Body of pancreas (tissue), 4 donors: ENCODE measurements around the gene DMAC2L. TPM values are rescaled to one million over a fixed set of nuclear protein-coding genes. Genes with fewer than 3 reads are reported as not detected.

Experiments
- ATAC-seq: fragments of 150-250 bp; one replicate; pipeline ENCODE4 v1.9.1; 2016
- DNase-seq, 4 donors: peaks; one replicate each; pipeline ENCODE4 v3.0.0-alpha.2; 2019
- H3K27ac ChIP-seq, 4 donors: fragments of 200-600 bp; sonication (generic); 1 replicate in 3 of 4; 2 replicates in 1 of 4; pipeline versions ENCODE4 v1.5.1 to v1.6.1; 2016 to 2019; ENCODE audit warnings: mild to moderate bottlenecking in 1 of 4, mixed read lengths in 1 of 4, moderate library complexity in 1 of 4
- H3K27me3 ChIP-seq, 2 donors: fragments of 200-600 bp; sonication (generic); one replicate each; pipeline ENCODE4 v1.6.0; 2016; ENCODE audit warnings: mild to moderate bottlenecking in 1 of 2
- H3K36me3 ChIP-seq, 2 donors: fragments of 200-600 bp; sonication (generic); replicated peaks in 1 of 2; 2 replicates each; pipeline ENCODE4 v1.5.1; 2016; ENCODE audit warnings: low read depth in 2 of 2; ENCODE audit not compliant: insufficient read depth in 1 of 2
- H3K4me1 ChIP-seq: fragments of 200-600 bp; sonication (generic); one replicate; pipeline ENCODE4 v1.6.0; 2016
- H3K4me3 ChIP-seq, 2 donors: fragments of 200-600 bp; sonication (generic); 1 replicate in 1 of 2; 2 replicates in 1 of 2; pipeline ENCODE4 v1.5.1; 2016 to 2019
- H3K9me3 ChIP-seq, 3 donors: fragments of 200-600 bp; sonication (generic); 1 replicate in 2 of 3; 2 replicates in 1 of 3; pipeline ENCODE4 v1.5.1; 2016
- CTCF ChIP-seq, 7 experiments: fragments of 450-650 bp in 4 of 7; fragments of 200-600 bp in 3 of 7; sonication (generic) in 3 of 7; IDR thresholded peaks; one replicate each; pipeline ENCODE4 v1.5.1; 2016 to 2019; ENCODE audit warnings: antibody characterized with exemption in 7 of 7
- POLR2A ChIP-seq, 3 donors: fragments of 450-650 bp; IDR thresholded peaks; one replicate each; pipeline ENCODE4 v1.6.1; 2016; ENCODE audit warnings: antibody characterized with exemption in 3 of 3, mild to moderate bottlenecking in 2 of 3
- WGBS, 2 donors: methylation state at CpG; one replicate each; pipeline ENCODE4 v1.1.5; 2017; 5-methylcytosine and 5-hydroxymethylcytosine counted together
- intact Hi-C: fragments of 100-400 bp; cut with DNase I; formaldehyde crosslinking; loops from one replicate; pipeline ENCODE4 v1.15.1; 2023
- total RNA-seq, 2 donors: library from RNA; depleted of rRNA; stranded (reverse); fragments of >200 nt; gene quantifications; one replicate each; pipeline ENCODE4 v1.1.0, GENCODE V29; 2016

Gene DMAC2L
- total RNA-seq, 2 donors from 2014 or later: 2.6 to 3.9 TPM

GRCh38 chr14:50270932-50271331, 41.2 kb upstream of the DMAC2L start:
- Histone ChIP-seq H3K27me3 (no peaks in the 10 kb centered on the region), H3K9me3 (no peaks in the 10 kb centered on the region), H3K4me1 (no peaks in the 10 kb centered on the region), H3K27ac (no peak overlapping the region), H3K4me3 (no peak overlapping the region), H3K36me3 (no peaks in the 10 kb centered on the region)
- ATAC-seq (no peak), DNase-seq (no peak)
- WGBS, 2 donors: 88% methylated on average over 6 of the region's 6 CpGs
- no peak for TF ChIP-seq CTCF (IDR thresholded peaks at IDR 0.05)
- no peak for TF ChIP-seq POLR2A (IDR thresholded peaks at IDR 0.05)
- intact Hi-C loops: no loop called here

GRCh38 chr14:50272498-50272897, 39.6 kb upstream of the DMAC2L start:
- Histone ChIP-seq H3K27ac (no peak overlapping the region), H3K4me1 (no peaks in the 10 kb centered on the region), H3K9me3 (no peaks in the 10 kb centered on the region), H3K4me3 (no peak overlapping the region), H3K27me3 (no peaks in the 10 kb centered on the region), H3K36me3 (no peaks in the 10 kb centered on the region)
- DNase-seq: no peak
- 67 to 100% methylated on average over 1 of the region's 1 CpG for WGBS, 2 donors
- no peak for TF ChIP-seq POLR2A (IDR thresholded peaks at IDR 0.05)
- TF ChIP-seq CTCF (IDR thresholded peaks at IDR 0.05): no peak
- no peak for ATAC-seq
- intact Hi-C loops: no loop called here

- intact Hi-C loops: loop anchor here (10.0 kb wide), 1 partner anchor 141 kb away; no protein-coding TSS in a partner anchor
- TF ChIP-seq CTCF (IDR thresholded peaks at IDR 0.05) (no peak), POLR2A (IDR thresholded peaks at IDR 0.05) (no peak)
- ATAC-seq: no peak
Observed at GRCh38 chr14:50285861-50286260, 26.3 kb upstream of the DMAC2L start.

GRCh38 chr14:50288146-50288545, 24.0 kb upstream of the DMAC2L start:
- Histone ChIP-seq H3K9me3 (no peaks in the 10 kb centered on the region), H3K4me3 (no peak overlapping the region), H3K36me3 (no peaks in the 10 kb centered on the region), H3K4me1 (no peaks in the 10 kb centered on the region), H3K27me3 (no peaks in the 10 kb centered on the region), H3K27ac (no peak overlapping the region)
- ATAC-seq (no peak), DNase-seq (no peak)
- intact Hi-C loops: loop anchor here (10.0 kb wide), 1 partner anchor 143 kb away; no protein-coding TSS in a partner anchor
- WGBS, 2 donors: 96 to 98% methylated on average over 5 of the region's 5 CpGs
- TF ChIP-seq CTCF (IDR thresholded peaks at IDR 0.05) (no peak), POLR2A (IDR thresholded peaks at IDR 0.05) (no peak)

More at GRCh38 chr14:50285861-50286260, 26.3 kb upstream of the DMAC2L start:
- no peak for DNase-seq
- H3K27ac ChIP-seq: no peak overlapping the region
- H3K4me3 ChIP-seq: no peak overlapping the region
- no peaks in the 10 kb centered on the region for H3K36me3 ChIP-seq
- no peaks in the 10 kb centered on the region for H3K4me1 ChIP-seq
- no peaks in the 10 kb centered on the region for H3K9me3 ChIP-seq
- no peaks in the 10 kb centered on the region for H3K27me3 ChIP-seq

GRCh38 chr14:50290306-50290705, 21.8 kb upstream of the DMAC2L start:
- Histone ChIP-seq H3K9me3 (no peaks in the 10 kb centered on the region), H3K36me3 (peaks cover 0 to 3% of the 10 kb centered on the region in 2 donors), H3K27me3 (no peaks in the 10 kb centered on the region), H3K4me1 (no peaks in the 10 kb centered on the region), H3K4me3 (no peak overlapping the region), H3K27ac (no peak overlapping the region)
- ATAC-seq (no peak), DNase-seq (no peak)
- 78 to 85% methylated on average over 5 of the region's 5 CpGs for WGBS, 2 donors
- TF ChIP-seq POLR2A (IDR thresholded peaks at IDR 0.05) (no peak), CTCF (IDR thresholded peaks at IDR 0.05) (no peak)
- intact Hi-C loops: no loop called here
